Measurements from ENCODE around the gene SWSAP1. TPM values are rescaled to one million over a fixed set of nuclear protein-coding genes. Genes with fewer than 3 reads are reported as not detected.

The SWSAP1 gene
- total RNA-seq, 1 experiment from 2014 or later: 2.5 TPM

- TF ChIP-seq CTCF (IDR thresholded peaks at IDR 0.05 in 2 of 3, conservative IDR thresholded peaks at IDR 0.05 in 1 of 3; ENCODE audit: borderline replicate concordance in 1 of 3, insufficient read depth in 1 of 3, low read depth in 2 of 3, low read length in 2 of 3) (no peak), POLR2AphosphoS5 (IDR thresholded peaks at IDR 0.05; ENCODE audit: low read depth, low read length) (peak; percentile 93), SP1 (IDR thresholded peaks at IDR 0.05; ENCODE audit: low read depth) (peak; percentile 93), FOSL1 (IDR thresholded peaks at IDR 0.05; ENCODE audit: low read depth) (no peak; the same call in none of the 2 replicates), REST (IDR thresholded peaks at IDR 0.05; ENCODE audit: low read depth) (no peak), CBX3 (IDR thresholded peaks at IDR 0.05; ENCODE audit: low read depth) (0 out of 2 replicates have a peak, but pooled peaks have one; percentile 41), CEBPB (IDR thresholded peaks at IDR 0.05; ENCODE audit: low read depth) (peak; percentile 98), POLR2A (IDR thresholded peaks at IDR 0.05; ENCODE audit: borderline replicate concordance, extremely low read depth, insufficient read depth, insufficient read length) (peak; percentile 43), SIN3A (IDR thresholded peaks at IDR 0.05; ENCODE audit: low read depth) (peak; percentile 51), EGR1 (IDR thresholded peaks at IDR 0.05; ENCODE audit: low read depth) (peak; percentile 46; the same call in 1 of the 2 replicates), RAD21 (IDR thresholded peaks at IDR 0.05; ENCODE audit: low read depth) (no peak)
Measured at GRCh38 chr19:11346104-11346940, 28.1 kb upstream of the SWSAP1 start, which contains the start of the genes CCDC159 and TMEM205 (continued).
